Measurements from ENCODE around the gene ZDHHC16.

DNA sequence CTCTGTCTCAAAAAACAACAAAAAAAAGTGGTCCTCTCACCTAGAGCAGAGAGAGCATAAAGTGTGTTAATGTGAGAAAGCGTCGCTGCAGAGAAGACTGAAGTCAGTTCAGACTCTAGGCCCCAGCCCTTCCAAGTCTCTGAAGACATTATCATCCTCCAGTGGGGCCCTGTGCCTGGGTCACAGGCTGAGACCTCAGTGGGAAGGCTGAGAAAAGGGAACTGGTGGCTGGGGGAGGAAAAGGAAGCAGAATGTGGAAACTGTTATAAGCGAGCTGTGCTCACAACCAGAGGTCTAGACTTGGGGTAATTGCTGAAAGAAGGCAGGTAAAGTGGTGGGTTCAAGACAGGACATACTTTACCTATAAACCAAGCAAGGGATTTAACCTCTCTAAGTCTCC lies 39.9 kb upstream of the ZDHHC16 start:
- TF ChIP-seq POLR2A (IDR thresholded peaks at IDR 0.05), result no peak
- TF ChIP-seq, protein P1, sequence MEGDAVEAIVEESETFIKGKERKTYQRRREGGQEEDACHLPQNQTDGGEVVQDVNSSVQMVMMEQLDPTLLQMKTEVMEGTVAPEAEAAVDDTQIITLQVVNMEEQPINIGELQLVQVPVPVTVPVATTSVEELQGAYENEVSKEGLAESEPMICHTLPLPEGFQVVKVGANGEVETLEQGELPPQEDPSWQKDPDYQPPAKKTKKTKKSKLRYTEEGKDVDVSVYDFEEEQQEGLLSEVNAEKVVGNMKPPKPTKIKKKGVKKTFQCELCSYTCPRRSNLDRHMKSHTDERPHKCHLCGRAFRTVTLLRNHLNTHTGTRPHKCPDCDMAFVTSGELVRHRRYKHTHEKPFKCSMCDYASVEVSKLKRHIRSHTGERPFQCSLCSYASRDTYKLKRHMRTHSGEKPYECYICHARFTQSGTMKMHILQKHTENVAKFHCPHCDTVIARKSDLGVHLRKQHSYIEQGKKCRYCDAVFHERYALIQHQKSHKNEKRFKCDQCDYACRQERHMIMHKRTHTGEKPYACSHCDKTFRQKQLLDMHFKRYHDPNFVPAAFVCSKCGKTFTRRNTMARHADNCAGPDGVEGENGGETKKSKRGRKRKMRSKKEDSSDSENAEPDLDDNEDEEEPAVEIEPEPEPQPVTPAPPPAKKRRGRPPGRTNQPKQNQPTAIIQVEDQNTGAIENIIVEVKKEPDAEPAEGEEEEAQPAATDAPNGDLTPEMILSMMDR (IDR thresholded peaks at IDR 0.05), result no peak
